Keratinocyte (primary cell): ENCODE data around the gene MAD1L1. TPM values are rescaled to one million over a fixed set of nuclear protein-coding genes. Genes with fewer than 3 reads are reported as not detected.

Source experiments
- DNase-seq: peaks from one replicate; pipeline ENCODE4 v3.0.0-alpha.2; 2011; ENCODE audit warnings: low read depth, missing footprints, low spot score
- FAIRE-seq: peaks from 2 replicates; lab custom pipeline; 2011; peaks lifted over from hg19 to GRCh38; lab: Jason Lieb, UNC
- H2AFZ ChIP-seq: 2 replicates; pipeline ENCODE4 v1.6.0; 2012; ENCODE audit warnings: low read length, control low read depth, inconsistent platforms; ENCODE audit not compliant: control insufficient read depth
- H3K27ac ChIP-seq: 2 replicates; pipeline ENCODE4 v1.5.1; 2011; ENCODE audit warnings: low read length; ENCODE audit not compliant: control insufficient read depth, insufficient read depth
- H3K27me3 ChIP-seq: 3 replicates; pipeline ENCODE4 v1.6.0; 2011; ENCODE audit warnings: low read length; ENCODE audit not compliant: control insufficient read depth, insufficient read depth; ENCODE audit errors: extremely low read depth
- H3K36me3 ChIP-seq, 2 experiments: 2 replicates in 1 of 2; 3 replicates in 1 of 2; pipeline ENCODE4 v1.5.1; 2011; ENCODE audit warnings: low read length in 2 of 2, mild to moderate bottlenecking in 1 of 2; ENCODE audit not compliant: control insufficient read depth in 2 of 2, insufficient read depth in 2 of 2; ENCODE audit errors: extremely low read depth in 1 of 2
- H3K4me1 ChIP-seq: 3 replicates; pipeline ENCODE4 v1.5.1; 2011; ENCODE audit warnings: low read length; ENCODE audit not compliant: control insufficient read depth, insufficient read depth; ENCODE audit errors: extremely low read depth
- H3K4me2 ChIP-seq: 3 replicates; pipeline ENCODE4 v1.6.0; 2011; ENCODE audit warnings: low read depth, low read length; ENCODE audit not compliant: control insufficient read depth, insufficient read depth; ENCODE audit errors: extremely low read depth
- H3K4me3 ChIP-seq, 3 experiments: fragments of 200-600 bp in 1 of 3; sonication (generic) in 1 of 3; 2 replicates in 2 of 3; 3 replicates in 1 of 3; pipeline ENCODE4 v1.5.1; 2011 to 2016; ENCODE audit warnings: low read length in 3 of 3, mild to moderate bottlenecking in 3 of 3, control low read depth in 2 of 3, inconsistent platforms in 1 of 3, low read depth in 1 of 3, mixed read lengths in 1 of 3, mixed run types in 1 of 3, moderate library complexity in 1 of 3; ENCODE audit not compliant: control insufficient read depth in 2 of 3, insufficient read depth in 2 of 3; ENCODE audit errors: extremely low read depth in 1 of 3
- H3K79me2 ChIP-seq: 2 replicates; pipeline ENCODE4 v1.6.0; 2012; ENCODE audit warnings: low read length; ENCODE audit not compliant: control insufficient read depth, insufficient read depth
- H3K9ac ChIP-seq: 3 replicates; pipeline ENCODE4 v1.6.0; 2011; ENCODE audit warnings: low read length; ENCODE audit not compliant: control insufficient read depth, insufficient read depth; ENCODE audit errors: extremely low read depth
- H3K9me1 ChIP-seq: 3 replicates; pipeline ENCODE4 v1.6.0; 2011; ENCODE audit warnings: low read length; ENCODE audit not compliant: control insufficient read depth, insufficient read depth; ENCODE audit errors: extremely low read depth
- H3K9me3 ChIP-seq: 2 replicates; pipeline ENCODE4 v1.5.1; 2012; ENCODE audit warnings: low read depth, low read length; ENCODE audit not compliant: control insufficient read depth
- H4K20me1 ChIP-seq: 3 replicates; pipeline ENCODE4 v1.6.0; 2011; ENCODE audit warnings: low read length; ENCODE audit not compliant: control insufficient read depth, insufficient read depth; ENCODE audit errors: extremely low read depth
- EZH2 ChIP-seq: IDR thresholded peaks from one replicate; pipeline ENCODE4 v1.6.1; 2012; ENCODE audit warnings: inconsistent platforms, mild to moderate bottlenecking, low read length, moderate library complexity
- dilution Hi-C: fragments of 300-500 bp; cut with MboI; formaldehyde crosslinking; loops from one replicate; pipeline ENCODE4 v1.7.0; 2020; ENCODE audit warnings: low sequenced_read_pairs; ENCODE audit not compliant: extremely low pct_ligation_motif_present
- polyA plus RNA-seq, 5 experiments: library from polyadenylated mRNA; depleted of rRNA in 3 of 5; stranded (reverse) in 3 of 5; stranded (forward) in 1 of 5; unstranded in 1 of 5; fragments of >200 nt; gene quantifications; 1 replicate in 1 of 5; 2 replicates in 3 of 5; 3 replicates in 1 of 5; pipeline versions ENCODE4 v1.2.1 to v1.2.3, GENCODE V29; 2011 to 2012; ENCODE audit warnings: missing spikeins in 2 of 5, low read depth in 1 of 5, low replicate concordance in 1 of 5
- TF ChIP-seq, protein P1 (sequence below), 3 experiments: IDR thresholded peaks in 1 of 3; conservative IDR thresholded peaks in 1 of 3; optimal IDR thresholded peaks in 1 of 3; 2 replicates in 2 of 3; 3 replicates in 1 of 3; pipeline versions ENCODE3 to v1.5.1; 2011; ENCODE audit warnings: low read length in 3 of 3, mild to moderate bottlenecking in 3 of 3, moderate library complexity in 2 of 3, control low read depth in 1 of 3, inconsistent platforms in 1 of 3; ENCODE audit not compliant: insufficient read depth in 2 of 3; ENCODE audit errors: extremely low read depth in 1 of 3

MAD1L1 gene
- polyA plus RNA-seq, 1 donor (not counting 4 experiments of a cell fraction or from before 2014, with no cell fraction given), result 18.0 TPM

DNA sequence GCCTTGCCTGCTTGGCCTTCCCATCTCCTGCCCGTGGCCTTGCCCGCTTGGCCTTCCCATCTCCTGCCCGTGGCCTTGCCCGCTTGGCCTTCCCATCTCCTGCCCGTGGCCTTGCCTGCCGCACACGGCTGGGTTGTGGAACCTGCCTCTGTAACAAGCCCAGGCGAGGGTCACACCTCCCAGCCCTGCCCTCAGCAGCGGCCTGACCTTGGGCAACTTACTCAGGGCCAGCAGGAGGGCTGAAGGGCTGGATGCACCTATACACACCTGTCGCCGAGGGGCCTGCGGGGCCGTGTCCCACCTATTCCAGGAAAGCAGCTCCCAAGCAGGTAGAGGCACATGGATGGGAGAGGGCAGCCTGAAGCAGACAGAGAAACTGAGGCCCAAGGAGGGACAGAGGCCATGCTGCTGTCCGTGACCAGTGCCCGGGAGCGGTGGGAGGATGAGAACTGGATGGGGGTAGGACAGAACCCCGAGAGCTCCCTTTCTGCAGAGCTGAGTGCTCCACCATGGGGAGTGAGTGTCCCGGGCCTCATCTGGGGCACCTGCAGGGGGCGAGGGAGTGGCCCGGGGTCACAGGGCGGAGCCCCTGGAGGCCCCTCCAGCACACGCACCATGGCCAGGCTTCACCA is 285.0 kb downstream of the MAD1L1 start:
- Histone ChIP-seq H4K20me1 (no peaks in the 10 kb centered on the region), H3K36me3 (peaks cover 0 to 7% of the 10 kb centered on the region in 2 experiments), H3K4me2 (no peak overlapping the region), H3K27ac (no peak overlapping the region), H3K9ac (no peak overlapping the region), H3K4me3 (no peak overlapping the region), H2AFZ (no peak overlapping the region), H3K9me1 (no peaks in the 10 kb centered on the region), H3K4me1 (no peaks in the 10 kb centered on the region), H3K9me3 (no peaks in the 10 kb centered on the region), H3K79me2 (no peaks in the 10 kb centered on the region), H3K27me3 (no peaks in the 10 kb centered on the region)
- TF ChIP-seq EZH2, result no peak
- TF ChIP-seq, protein P1, sequence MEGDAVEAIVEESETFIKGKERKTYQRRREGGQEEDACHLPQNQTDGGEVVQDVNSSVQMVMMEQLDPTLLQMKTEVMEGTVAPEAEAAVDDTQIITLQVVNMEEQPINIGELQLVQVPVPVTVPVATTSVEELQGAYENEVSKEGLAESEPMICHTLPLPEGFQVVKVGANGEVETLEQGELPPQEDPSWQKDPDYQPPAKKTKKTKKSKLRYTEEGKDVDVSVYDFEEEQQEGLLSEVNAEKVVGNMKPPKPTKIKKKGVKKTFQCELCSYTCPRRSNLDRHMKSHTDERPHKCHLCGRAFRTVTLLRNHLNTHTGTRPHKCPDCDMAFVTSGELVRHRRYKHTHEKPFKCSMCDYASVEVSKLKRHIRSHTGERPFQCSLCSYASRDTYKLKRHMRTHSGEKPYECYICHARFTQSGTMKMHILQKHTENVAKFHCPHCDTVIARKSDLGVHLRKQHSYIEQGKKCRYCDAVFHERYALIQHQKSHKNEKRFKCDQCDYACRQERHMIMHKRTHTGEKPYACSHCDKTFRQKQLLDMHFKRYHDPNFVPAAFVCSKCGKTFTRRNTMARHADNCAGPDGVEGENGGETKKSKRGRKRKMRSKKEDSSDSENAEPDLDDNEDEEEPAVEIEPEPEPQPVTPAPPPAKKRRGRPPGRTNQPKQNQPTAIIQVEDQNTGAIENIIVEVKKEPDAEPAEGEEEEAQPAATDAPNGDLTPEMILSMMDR (optimal IDR thresholded peaks at IDR 0.05 in 1 of 3, IDR thresholded peaks at IDR 0.05 in 1 of 3, conservative IDR thresholded peaks at IDR 0.05 in 1 of 3; ENCODE audit: extremely low read depth in 1 of 3, insufficient read depth in 2 of 3, low read length in 3 of 3), result no peak
- no peak for FAIRE-seq
- dilution Hi-C loops, result no loop called here
- DNase-seq, result no peak

DNA sequence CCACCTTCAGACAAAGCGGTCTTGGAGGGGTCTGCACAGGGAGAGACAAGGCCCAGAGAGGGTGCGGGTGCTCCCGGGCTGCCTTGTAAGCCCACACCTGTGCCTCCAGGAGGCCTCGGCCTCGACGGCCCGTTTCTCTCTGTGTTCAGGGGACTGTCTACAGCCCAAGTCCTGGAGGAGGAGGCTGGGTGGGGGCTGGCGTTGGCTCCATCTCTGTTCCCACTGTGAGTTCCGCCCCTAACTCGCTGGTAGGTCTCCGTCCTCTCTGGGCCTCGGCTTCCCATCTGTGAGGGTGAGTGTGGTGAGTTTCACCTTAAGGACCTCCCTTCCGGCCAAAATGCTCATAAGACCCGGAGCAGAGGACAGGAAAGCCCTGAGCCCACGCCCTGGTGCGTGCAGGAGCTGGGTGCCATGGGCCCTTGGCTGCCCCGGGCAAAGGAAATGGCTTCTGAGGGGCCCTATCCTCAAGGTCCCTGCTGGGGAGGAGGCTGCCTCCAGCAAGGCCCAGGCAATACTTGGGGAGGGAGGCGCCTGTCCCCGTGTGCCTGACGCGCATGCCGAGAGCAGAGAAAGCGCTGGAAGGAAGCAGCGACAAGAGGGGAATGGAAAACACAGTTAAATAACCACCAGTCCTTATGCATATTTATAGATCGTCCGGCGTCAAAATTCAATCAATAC is 285.8 kb downstream of the MAD1L1 start:
- TF ChIP-seq, protein P1 (optimal IDR thresholded peaks at IDR 0.05 in 1 of 3, IDR thresholded peaks at IDR 0.05 in 1 of 3, conservative IDR thresholded peaks at IDR 0.05 in 1 of 3; ENCODE audit: extremely low read depth in 1 of 3, insufficient read depth in 2 of 3, low read length in 3 of 3), result no peak
- no peak for TF ChIP-seq EZH2
- FAIRE-seq (no peak), DNase-seq (no peak)
- H3K9ac ChIP-seq, result no peak overlapping the region
- H3K4me1 ChIP-seq, result no peaks in the 10 kb centered on the region
- no peak overlapping the region for H3K4me3 ChIP-seq
- H2AFZ ChIP-seq, result no peak overlapping the region
- no peaks in the 10 kb centered on the region for H3K9me1 ChIP-seq
- peaks cover 0 to 7% of the 10 kb centered on the region in 2 experiments for H3K36me3 ChIP-seq
- H3K79me2 ChIP-seq, result no peaks in the 10 kb centered on the region
- H3K9me3 ChIP-seq, result no peaks in the 10 kb centered on the region
- no peak overlapping the region for H3K4me2 ChIP-seq
- H4K20me1 ChIP-seq, result no peaks in the 10 kb centered on the region
- no peaks in the 10 kb centered on the region for H3K27me3 ChIP-seq
- no peak overlapping the region for H3K27ac ChIP-seq
- dilution Hi-C loops, result no loop called here
